ENCODE results near the gene RER1. TPM values are rescaled to one million over a fixed set of nuclear protein-coding genes. Genes with fewer than 3 reads are reported as not detected.

RER1 gene
- total RNA-seq, 1 donor from 2014 or later = 49.6 TPM

DNA sequence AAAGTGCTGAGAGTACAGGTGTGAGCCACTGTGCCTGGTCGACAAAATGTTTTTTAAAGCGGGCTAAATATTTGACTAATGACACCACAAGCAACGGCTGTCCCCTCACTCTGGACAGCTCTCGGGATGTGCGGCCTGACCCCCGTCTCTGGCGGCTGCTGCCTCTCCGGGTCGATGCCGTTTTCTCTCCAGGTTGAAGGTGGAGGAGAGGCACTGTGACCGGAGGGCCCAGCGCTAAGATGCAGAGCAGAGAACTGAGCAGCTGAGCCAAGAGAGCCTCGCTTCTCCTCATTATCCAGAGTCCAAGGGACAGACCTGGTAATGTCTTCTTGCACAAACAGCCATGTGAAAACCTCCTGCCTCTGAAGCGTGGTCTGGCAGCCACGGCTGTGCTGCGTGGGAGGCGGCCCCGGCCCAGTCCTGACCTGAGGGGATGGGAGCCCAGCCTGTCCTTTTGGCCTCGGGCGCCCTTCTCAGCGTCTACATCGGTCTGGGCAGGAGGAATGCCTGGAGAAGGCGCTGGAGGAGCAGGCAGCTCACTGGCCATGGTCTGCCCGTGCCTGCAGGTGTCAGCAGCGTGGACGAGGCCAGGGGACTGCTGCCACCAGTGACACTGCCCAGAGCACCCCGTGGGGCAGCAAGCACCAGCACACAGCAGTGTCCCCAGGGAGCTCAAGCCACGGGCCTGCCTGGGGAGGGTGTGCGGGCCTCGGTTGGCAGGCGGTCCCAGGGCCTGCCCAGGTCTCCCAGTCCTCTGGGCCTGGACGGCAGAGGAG, 10.6 kb upstream of the RER1 start:
- Histone ChIP-seq H3K4me3 (no peak overlapping the region), H3K27ac (peak overlapping the region; percentile 51), H3K4me1 (peaks cover 11% of the 10 kb centered on the region), H3K27me3 (no peaks in the 10 kb centered on the region), H3K36me3 (no peaks in the 10 kb centered on the region), H3K9me3 (no peaks in the 10 kb centered on the region)
- intact Hi-C loops (cut with DNase I) = loop anchor here (2.0 kb wide), 1 partner anchor 186 kb away; the partner anchor contains the start of gene FAAP20
- no peak for DNase-seq (ENCODE audit: extremely low spot score in 2 of 2)
- TF ChIP-seq, protein P1, sequence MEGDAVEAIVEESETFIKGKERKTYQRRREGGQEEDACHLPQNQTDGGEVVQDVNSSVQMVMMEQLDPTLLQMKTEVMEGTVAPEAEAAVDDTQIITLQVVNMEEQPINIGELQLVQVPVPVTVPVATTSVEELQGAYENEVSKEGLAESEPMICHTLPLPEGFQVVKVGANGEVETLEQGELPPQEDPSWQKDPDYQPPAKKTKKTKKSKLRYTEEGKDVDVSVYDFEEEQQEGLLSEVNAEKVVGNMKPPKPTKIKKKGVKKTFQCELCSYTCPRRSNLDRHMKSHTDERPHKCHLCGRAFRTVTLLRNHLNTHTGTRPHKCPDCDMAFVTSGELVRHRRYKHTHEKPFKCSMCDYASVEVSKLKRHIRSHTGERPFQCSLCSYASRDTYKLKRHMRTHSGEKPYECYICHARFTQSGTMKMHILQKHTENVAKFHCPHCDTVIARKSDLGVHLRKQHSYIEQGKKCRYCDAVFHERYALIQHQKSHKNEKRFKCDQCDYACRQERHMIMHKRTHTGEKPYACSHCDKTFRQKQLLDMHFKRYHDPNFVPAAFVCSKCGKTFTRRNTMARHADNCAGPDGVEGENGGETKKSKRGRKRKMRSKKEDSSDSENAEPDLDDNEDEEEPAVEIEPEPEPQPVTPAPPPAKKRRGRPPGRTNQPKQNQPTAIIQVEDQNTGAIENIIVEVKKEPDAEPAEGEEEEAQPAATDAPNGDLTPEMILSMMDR (IDR thresholded peaks at IDR 0.05) = no peak
- TF ChIP-seq POLR2A (IDR thresholded peaks at IDR 0.05) (no peak), POLR2AphosphoS5 (IDR thresholded peaks at IDR 0.05; ENCODE audit: insufficient read depth in 1 of 2, low read depth in 1 of 2) (no peak)

DNA sequence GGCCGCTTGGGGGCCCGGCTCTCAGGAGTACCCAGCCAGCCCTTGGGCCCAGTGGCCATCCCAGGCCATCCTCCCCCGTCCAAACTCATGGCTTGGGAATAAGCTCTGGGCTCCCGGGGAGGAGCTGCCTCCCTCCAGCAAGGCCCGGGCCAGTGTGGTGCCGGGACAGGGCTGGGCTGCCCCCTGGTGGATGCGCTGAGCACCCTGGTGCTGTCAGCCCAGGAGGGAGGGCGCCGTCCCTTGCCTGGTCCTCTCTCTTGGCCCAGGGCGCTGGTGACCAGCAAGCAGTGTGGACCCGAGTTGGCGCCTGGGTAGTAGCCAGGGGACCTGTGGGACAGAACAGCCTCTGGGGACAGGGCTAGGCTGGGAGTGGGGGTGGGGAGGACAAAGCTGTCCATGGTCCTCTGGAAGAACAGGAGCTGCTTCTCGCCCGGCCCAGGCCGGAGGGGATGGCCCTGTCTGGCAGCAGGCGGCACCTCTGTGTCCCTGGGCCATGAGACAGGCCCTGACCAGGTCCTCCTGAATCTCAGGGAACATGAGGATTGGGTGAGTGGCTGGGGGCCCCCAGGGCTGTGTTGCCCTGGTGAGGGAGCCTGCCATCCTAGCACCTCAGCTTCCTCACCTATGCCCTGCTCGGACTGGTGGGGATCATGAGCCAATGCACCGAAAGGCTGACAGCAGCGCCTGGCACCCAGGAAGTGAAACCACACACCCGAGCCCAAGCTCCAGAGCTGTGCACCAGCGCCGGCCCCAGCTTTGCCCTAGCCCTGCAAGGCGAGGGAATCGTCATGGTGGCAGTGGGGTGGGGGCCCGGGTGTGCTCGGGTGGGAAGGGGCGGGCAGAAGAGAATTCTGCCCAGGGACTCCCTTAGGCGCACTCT, 9.7 kb upstream of the RER1 start:
- TF ChIP-seq, protein P1 (IDR thresholded peaks at IDR 0.05) = peak; percentile 80 to 96 (median 83)
- peak; percentile 49 to 68 for TF ChIP-seq POLR2AphosphoS5 (IDR thresholded peaks at IDR 0.05; ENCODE audit: insufficient read depth in 1 of 2, low read depth in 1 of 2)
- TF ChIP-seq POLR2A (IDR thresholded peaks at IDR 0.05) = no peak
- intact Hi-C loops (cut with DNase I) = loop anchor here (2.0 kb wide), 1 partner anchor 187 kb away; the partner anchor contains the start of gene FAAP20
- no peak for DNase-seq (ENCODE audit: extremely low spot score in 2 of 2)
- no peak overlapping the region for H3K4me3 ChIP-seq
- H3K27me3 ChIP-seq = no peaks in the 10 kb centered on the region
- no peaks in the 10 kb centered on the region for H3K9me3 ChIP-seq
- no peaks in the 10 kb centered on the region for H3K36me3 ChIP-seq
- H3K27ac ChIP-seq = peak overlapping the region; percentile 51
- peaks cover 11% of the 10 kb centered on the region for H3K4me1 ChIP-seq

DNA sequence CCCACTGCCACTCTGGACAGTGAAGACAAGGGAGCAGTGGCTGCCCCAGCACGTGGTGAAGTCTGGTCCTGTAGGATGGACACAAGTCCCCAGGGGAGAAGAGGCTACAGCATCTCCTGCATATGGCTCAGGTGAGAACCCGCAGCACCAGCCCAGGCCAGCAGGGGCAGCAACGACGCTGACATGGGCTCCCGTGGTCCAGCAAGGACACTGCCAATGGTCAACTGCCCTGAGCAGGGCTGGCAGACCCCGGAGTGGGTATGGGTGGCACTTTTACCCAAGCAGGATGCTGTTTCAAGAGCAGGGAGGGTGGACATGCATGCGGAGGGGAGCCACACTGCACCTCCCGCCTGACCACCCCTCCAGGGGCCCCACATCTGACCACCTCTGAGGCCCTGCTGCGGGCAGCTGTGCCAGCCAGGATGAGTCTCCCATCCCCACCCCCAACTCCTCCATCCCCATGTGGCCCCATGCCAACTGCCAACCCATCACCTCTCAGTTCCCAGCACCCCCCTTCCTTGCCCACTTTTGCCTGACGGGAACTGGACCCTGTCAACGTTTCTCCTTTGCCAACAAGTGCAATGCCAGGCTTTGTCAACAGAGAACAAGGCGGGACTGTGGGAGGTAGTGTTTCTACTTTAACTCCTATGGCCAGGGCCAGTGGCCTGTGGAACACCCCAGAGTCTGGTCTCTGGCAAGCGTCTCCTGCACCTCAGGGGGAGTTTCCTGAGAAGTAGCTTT, 8.8 kb upstream of the RER1 start:
- H3K27me3 ChIP-seq = no peaks in the 10 kb centered on the region

GRCh38 chr1:2383576-2383975, 8.1 kb upstream of the RER1 start:
- DNase-seq (ENCODE audit: extremely low spot score in 2 of 2) = no peak
- no peaks in the 10 kb centered on the region for H3K9me3 ChIP-seq
- intact Hi-C loops (cut with DNase I) = no loop called here

More for the DNA sequence above, 8.8 kb upstream of the RER1 start:
- no peak overlapping the region for H3K27ac ChIP-seq
- no peak overlapping the region for H3K4me3 ChIP-seq
- TF ChIP-seq POLR2A (IDR thresholded peaks at IDR 0.05) = no peak
- TF ChIP-seq, protein P1 (IDR thresholded peaks at IDR 0.05) = peak in 2 of 3 experiments; percentile 10 to 18
- TF ChIP-seq POLR2AphosphoS5 (IDR thresholded peaks at IDR 0.05; ENCODE audit: insufficient read depth in 1 of 2, low read depth in 1 of 2) = no peak
- peaks cover 11% of the 10 kb centered on the region for H3K4me1 ChIP-seq
- H3K36me3 ChIP-seq = no peaks in the 10 kb centered on the region
- no peaks in the 10 kb centered on the region for H3K9me3 ChIP-seq
- DNase-seq (ENCODE audit: extremely low spot score in 2 of 2) = no peak
- intact Hi-C loops (cut with DNase I) = no loop called here

More at GRCh38 chr1:2383576-2383975, 8.1 kb upstream of the RER1 start:
- no peak overlapping the region for H3K4me3 ChIP-seq
- H3K4me1 ChIP-seq = peaks cover 11% of the 10 kb centered on the region
- no peak for TF ChIP-seq POLR2A (IDR thresholded peaks at IDR 0.05)
- TF ChIP-seq, protein P1 (IDR thresholded peaks at IDR 0.05) = no peak
- TF ChIP-seq POLR2AphosphoS5 (IDR thresholded peaks at IDR 0.05; ENCODE audit: insufficient read depth in 1 of 2, low read depth in 1 of 2) = no peak
- no peaks in the 10 kb centered on the region for H3K27me3 ChIP-seq
- H3K27ac ChIP-seq = no peak overlapping the region
- no peaks in the 10 kb centered on the region for H3K36me3 ChIP-seq

All from vagina (tissue), 2 donors.